HFF-Myc (cell line): ENCODE results near the gene AHNAK.

Experiments used
- DNase-seq: peaks from one replicate; pipeline ENCODE4 v3.0.0-alpha.2; 2011; ENCODE audit warnings: low read depth; ENCODE audit errors: extremely low read depth
- H3K4me3 ChIP-seq: replicated peaks from 2 replicates; pipeline ENCODE4 v1.5.1; 2011; ENCODE audit warnings: low read depth, mild to moderate bottlenecking, control low read depth, low read length
- CTCF ChIP-seq: IDR thresholded peaks from 2 replicates; pipeline ENCODE4 v1.5.1; 2012; ENCODE audit warnings: mild to moderate bottlenecking, low read depth, low read length, control low read depth; ENCODE audit errors: missing control alignments

Gene AHNAK

GRCh38 chr11:62439785-62440602, 106.6 kb downstream of the AHNAK start:
- no peak overlapping the region for H3K4me3 ChIP-seq
- no peak for TF ChIP-seq CTCF
- DNase-seq: no peak

- no peak for DNase-seq
- H3K4me3 ChIP-seq: no peak overlapping the region
- TF ChIP-seq CTCF: no peak
Measured at GRCh38 chr11:62438641-62439040, 108.0 kb downstream of the AHNAK start.

- TF ChIP-seq CTCF: no peak
- DNase-seq: no peak
- H3K4me3 ChIP-seq: no peak overlapping the region
Measured at GRCh38 chr11:62437616-62438015, 109.0 kb downstream of the AHNAK start.

- no peak for TF ChIP-seq CTCF
- no peak overlapping the region for H3K4me3 ChIP-seq
- DNase-seq: no peak
Measured at GRCh38 chr11:62435846-62436660, 110.6 kb downstream of the AHNAK start.

- H3K4me3 ChIP-seq: no peak overlapping the region
- DNase-seq: no peak
- no peak for TF ChIP-seq CTCF
Measured at GRCh38 chr11:62433904-62434276, 112.7 kb downstream of the AHNAK start.

- H3K4me3 ChIP-seq: no peak overlapping the region
- DNase-seq: no peak
- TF ChIP-seq CTCF: no peak
Measured at GRCh38 chr11:62433141-62433903, 113.3 kb downstream of the AHNAK start.
